ENCODE measurements around the gene KIF3A. TPM values are rescaled to one million over a fixed set of nuclear protein-coding genes. Genes with fewer than 3 reads are reported as not detected.

Gene KIF3A
- total and polyA plus RNA-seq, 2 of the 8 experiments (the other 6 are each of a cell fraction or from before 2014, with no cell fraction given), result 3.1 to 13.1 TPM

GRCh38 chr5:132648355-132648754 lies 89.0 kb downstream of the KIF3A start (continued):
- TF ChIP-seq KDM1A (IDR thresholded peaks at IDR 0.05; ENCODE audit: borderline replicate concordance, low read length) (no peak), E2F6 (IDR thresholded peaks at IDR 0.05) (no peak), RNF2 (IDR thresholded peaks at IDR 0.05; ENCODE audit: borderline replicate concordance, low read depth, low read length, missing control alignments, poor library complexity, severe bottlenecking) (no peak), CBX5 (IDR thresholded peaks at IDR 0.05; ENCODE audit: low read depth, low read length) (no peak), USF2 (IDR thresholded peaks at IDR 0.05; ENCODE audit: low read length) (no peak), BRCA1 (IDR thresholded peaks at IDR 0.05; ENCODE audit: low read depth, low read length) (no peak), SIN3A (conservative IDR thresholded peaks at IDR 0.05 in 1 of 2, IDR thresholded peaks at IDR 0.05 in 1 of 2; ENCODE audit: low read depth in 1 of 2, low read length in 2 of 2) (no peak), YY1 (IDR thresholded peaks at IDR 0.05; ENCODE audit: low read depth, low read length) (no peak)
